ENCODE data around the gene RAI1.
"Not testable (repeated sequence)": the region's sequence is repeated elsewhere in the genome, so short reads cannot be mapped to it uniquely, and the experiment has no call there.

RAI1 gene

DNA sequence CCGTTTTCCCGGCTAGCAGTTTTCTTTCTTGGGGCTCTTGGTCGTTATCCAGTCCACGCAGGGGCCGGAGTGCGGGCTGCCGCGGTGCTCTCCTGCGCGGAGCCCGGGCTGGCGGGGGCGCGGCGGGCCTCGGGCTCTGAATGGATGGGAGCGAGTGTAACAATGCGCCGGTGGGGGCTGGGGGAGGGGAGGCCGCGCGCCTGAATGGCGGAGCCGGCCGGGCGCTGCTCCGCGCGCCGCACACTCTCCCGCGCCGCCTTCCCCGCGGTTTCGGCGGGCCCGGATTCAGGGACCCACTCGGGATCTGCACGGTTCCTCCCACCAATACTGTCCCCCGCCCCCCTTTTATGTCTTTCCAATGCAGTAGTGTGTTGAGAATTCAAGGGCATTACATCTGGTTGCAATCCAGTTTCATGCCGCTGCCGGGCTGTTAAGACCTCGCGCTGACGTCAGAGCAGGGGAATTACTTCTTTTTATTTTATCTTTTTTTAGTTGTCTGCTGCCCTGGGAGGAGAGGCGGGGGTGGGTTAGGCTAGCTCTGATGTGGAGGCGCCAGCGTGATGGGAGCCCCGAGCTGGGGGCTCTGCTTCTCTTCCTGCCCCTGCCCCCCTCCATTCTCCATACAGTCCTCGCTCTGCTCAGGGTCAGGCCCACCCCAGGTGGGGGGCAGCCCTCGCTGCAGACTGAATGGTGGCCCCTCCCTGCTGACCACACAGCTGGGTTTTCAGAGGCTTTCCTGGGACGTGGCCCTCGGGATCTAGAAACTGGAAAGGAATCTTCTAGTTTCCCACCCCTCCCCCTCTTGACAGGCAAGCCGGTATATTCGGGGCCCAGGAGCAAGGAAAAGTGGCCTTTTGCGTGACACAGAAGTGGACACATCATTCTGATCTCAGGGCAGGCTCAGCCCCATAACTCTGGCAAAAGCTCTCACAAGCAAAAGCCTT is 1.8 kb downstream of the RAI1 start:
- DNase-seq: peak; percentile 80

DNA sequence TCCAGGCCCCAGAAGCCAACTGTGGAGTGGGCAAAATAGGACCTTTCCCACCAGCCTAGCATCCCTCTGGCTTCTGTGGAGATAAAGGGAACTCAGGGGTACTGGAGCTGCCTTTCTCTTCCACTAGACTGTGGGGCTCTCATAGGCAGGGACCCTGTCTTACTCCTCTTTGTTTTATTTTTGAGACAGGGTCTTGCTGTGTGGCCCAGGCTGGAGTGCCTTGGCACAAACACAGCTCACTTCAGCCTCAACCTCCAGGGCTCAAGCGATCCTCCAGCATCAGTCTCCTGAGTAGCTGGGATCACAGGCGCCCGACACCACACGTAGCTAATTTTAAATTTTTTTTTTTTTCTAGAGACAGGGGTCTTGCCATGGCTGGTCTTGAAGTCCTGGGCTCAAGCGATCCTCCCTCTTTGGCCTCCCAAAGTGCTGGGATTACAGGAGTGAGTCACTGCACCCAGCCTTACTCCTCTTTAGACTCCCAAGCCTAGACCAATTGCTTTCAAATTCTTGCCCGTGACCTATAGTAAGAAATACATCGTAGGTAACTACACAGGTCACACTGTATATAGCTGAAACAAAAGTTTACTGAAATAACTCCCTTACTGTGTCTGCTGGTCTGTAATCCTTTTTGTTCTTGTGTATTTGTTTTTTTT is 2.6 kb downstream of the RAI1 start:
- no peak for DNase-seq

DNA sequence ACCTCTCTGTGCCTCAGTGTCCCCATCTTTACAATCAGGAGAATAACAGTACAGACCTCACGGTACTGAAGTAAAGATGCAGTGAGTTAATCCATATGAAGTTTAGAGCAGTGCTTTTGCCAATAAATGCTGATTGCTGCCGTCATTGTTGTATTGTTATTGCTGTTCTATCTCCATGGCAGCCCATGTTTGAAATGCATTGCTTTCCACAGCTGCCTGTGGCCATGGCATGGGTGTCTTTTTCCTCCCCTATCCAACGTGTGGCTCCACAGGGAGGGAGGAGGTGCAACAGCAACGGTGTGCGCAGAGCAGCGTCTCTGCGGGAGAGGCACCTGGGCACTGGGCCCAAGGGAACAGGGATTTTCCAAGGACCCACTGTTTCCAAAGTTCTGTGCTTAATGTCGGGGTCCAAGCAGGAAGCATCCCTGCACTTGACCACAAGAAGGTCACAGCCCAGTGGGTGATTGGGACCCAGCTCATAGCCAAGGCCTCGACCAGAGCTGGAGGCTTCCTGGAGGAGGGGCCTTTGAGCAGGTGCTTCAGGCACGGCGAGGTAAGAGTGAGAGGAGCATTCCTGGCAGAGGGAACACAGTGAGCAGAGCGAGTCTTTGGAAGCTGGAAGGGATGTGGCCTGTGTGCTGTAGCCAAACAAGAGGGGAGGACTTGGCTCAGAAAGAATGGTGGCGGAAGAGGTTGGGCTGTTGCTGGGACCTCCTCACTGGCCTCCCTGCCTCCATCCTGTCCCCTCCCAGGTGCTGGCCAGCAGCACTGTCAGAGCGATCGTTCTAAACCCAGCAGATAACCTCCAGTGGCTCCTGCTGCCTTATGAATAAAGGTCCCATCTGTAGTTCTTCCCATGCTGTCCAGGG is 3.9 kb downstream of the RAI1 start:
- DNase-seq: no peak

DNA sequence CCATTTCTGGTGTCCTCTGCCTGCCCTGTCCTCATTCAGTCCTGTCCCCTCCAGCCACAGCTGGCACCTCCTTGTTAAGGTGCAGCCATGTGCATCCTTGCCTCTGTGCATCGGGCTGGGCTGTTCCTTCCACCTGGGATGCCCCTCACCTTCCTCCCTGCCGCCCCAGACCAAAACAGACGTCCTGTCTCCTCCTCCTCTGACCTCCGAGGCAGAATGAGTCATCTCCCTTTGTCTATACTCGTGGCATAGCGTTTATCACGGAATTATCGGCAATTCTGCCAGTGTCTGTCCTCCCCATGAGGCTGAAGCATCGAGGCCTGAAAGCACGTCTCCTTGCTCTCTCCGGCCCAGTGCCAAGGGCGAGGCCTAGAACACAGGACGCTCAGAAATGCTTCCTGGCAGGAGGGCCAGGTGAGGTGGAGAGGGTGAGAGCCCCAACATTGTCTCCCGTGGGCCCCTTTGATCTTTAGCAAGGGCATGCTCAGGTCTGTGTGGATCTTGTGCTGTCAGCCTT is 4.6 kb downstream of the RAI1 start:
- DNase-seq: no peak

DNA sequence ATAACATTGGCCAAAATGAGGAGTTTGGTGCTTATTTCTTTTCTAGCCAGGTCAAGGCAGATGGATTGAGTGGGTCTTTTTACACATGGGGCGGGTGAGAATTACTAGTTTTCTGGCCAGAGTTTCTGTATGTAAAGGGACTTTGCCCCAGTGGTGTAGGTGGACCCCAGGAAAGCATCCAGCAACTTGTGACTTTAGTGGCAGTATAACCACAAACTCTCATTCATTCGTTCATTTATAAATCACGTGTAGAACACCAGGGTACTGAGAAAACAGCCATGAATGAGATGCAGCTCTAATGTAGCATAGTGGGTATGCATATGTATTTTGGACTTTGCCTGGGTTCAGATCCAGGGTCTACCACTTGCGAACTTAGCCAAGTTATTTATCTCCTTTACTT is 8.1 kb downstream of the RAI1 start:
- DNase-seq: no peak

DNA sequence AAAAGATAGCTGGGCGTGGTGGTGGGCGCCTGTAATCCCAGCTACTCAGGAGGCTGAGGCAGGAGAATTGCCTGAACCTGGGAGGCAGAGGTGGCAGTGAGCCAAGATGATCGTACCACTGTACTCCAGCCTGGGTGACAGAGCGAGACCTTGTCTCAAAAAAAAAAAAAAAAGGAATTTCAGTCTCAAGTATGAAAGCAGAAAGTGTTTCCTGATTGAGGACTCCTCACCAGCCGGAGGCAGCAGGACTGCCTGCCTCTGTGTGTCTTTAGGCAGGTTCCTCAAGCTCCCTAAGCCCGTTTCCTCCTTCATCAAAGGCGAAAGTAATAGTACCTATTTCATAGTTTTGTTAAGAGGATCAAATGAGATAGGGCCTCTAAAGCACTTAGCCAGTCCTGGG is 9.0 kb downstream of the RAI1 start:
- DNase-seq: not testable (repeated sequence)

DNA sequence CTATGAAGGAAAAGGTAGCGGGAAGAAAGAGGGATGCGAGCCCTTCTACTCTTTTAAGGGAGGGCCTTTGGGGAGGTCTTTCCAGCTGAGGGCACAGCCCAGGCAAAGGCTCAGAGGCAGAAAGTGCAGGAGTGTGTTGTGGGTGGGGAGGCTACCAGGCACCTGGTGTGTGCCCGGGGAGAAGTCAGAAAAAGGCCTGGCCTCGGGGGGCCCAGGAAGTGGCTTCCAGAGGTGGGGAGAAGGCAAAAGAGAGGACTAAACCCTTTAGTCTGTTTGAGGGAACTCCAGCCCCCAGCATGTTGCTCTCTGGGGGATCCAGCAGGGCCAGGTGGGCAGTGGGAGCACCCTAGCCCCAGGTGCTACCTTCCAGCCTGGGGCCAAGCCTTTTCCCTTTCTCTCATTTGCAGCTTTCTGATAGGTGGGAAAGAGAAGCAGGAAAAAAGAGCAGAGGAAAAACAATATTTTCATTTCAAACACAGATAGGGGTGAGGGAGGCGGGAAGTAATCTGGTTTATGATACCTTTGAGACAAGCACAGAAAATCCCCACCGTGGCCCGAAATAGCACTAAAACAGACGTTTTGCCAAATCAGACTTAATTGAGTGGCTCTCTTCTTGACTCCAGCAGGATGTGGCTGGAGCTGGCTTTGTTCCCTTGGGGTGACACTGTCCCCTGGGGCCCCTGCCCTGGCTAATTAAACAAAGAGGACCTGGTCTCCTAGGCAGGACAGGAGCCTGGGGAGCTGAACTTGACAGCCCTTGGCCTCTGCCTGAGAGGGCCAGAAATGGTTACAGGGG is 10.4 kb downstream of the RAI1 start:
- peak; percentile 69 for DNase-seq

DNA sequence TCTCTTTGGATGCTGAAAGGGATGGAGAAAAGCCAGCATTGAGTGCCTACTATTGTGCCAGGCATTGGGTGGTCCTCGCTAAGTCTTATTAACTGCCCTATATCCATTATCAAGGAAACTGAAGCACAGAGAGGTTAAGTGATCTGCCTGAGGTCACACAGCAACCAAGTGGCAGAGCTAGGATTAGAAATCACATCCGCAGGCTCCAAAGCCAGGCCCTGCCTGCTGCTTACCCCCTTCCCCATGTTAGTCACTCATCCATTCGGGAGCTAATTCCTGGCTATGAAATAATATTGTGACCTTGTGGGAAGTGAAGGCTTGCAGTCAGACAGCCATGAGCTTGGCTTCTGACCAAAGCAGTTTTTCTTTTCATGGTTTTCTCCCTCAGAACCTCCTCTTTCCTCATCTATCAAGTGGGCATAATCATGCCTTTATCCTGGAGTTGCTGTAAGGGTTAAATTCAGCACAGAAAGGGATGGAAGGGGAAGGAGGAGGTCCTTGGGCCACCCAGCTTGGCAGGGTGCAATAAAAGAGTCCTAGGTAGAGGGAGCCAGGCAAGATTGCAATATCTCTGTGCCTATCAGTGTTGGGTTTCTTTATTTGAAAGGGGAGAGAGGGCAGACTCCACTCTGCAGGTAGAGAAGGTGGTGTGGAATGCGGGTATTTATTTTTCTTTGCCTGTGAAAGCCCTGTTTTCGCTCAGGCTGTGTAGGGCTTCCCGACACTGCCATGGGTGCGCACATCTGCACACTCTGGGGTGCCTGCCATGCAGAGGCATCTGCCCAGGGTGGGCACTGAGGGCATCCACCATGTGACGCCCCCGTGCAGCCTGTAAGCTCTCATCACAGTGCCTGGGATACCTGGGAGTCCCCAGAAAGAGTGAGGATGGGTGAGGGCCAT is 11.3 kb downstream of the RAI1 start:
- no peak for DNase-seq

DNA sequence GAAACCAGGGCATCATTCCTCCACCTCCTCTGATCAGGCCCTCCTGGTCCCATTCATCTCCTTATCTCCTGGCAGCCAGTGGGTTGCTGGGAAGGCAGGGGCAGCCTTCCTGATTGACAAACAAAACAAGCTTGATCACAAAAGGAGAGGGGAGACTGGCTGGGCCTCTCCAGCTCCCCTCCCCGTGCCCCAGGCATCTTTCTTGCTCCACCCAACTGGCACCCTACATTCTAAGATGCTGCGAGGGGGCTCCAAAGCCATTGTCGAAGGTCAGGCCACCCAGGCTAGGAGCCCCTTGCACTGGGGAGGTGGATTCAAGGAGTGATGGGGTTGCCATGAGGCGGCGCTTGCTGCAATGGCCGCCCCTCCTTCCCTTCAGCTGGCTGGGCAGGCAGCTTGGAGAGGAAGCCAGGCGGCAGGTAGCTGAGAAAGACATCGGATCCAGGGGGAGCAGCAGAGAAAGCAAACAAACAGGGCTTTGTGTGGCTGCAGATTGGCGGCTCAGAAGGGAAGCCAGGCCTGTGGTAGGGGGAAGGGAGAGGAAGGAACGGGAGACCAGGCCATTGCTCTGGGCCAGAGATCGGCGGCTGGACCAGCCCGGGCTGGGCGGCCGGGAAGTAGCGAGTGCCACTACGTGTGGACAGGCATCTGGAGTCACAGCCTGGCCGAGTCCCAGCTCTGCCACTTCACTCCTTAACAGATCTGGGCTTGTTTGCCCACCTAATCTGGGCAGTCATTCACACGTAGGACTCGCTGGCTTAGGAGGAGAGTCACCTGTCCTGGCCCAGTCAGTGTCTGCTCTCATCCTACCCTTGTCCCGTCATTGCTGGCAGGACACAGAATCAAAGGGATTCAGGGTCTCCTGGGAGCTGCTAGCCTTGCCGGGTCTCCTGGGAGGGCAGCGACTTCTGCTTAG is 12.3 kb downstream of the RAI1 start:
- DNase-seq: no peak

DNA sequence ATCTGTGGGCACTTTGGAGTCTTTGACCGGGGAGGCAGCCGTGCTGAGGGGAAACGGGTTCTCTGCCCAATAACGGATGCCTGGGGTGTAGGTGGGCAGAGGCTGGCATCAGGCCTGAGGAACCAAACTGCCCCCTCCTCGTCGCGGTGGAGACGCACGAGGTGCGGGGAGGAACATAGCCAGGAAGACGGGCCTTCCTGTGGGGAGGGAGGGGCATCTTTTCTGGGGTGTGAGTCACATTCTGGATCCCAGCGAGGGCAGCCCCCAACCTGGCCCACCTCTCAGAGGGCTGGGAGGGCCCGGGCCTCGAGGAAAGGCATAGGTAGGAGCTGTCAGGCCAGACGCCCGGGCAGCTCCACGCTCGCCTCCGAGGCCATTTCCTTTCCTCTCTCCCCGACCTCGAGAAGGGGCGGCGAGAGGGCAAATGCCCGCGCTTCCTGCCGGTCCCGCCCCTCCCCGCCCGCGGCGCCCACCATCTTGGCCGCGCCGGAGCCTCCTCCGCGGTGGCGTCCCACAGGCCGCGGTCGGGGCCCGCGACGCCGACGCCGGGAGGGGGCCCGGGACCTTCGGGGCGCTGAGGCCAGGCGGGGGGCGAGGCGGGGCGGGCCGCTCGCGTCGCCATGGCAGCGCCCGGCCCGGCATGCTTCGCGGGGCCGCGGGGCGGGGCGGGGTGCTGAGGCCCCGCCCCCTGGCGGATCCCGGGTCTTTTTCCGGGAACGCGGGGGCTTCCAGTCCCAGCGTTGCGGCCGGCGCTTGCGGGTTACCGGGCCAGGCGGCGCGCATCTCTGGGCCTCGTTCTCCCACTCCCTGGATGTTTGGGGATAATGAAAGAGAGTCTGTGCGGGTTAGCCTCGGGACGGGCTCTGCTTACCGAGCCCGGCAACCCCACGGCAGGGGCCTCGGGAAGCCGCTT is 13.2 kb downstream of the RAI1 start:
- peak; percentile 78 for DNase-seq

DNA sequence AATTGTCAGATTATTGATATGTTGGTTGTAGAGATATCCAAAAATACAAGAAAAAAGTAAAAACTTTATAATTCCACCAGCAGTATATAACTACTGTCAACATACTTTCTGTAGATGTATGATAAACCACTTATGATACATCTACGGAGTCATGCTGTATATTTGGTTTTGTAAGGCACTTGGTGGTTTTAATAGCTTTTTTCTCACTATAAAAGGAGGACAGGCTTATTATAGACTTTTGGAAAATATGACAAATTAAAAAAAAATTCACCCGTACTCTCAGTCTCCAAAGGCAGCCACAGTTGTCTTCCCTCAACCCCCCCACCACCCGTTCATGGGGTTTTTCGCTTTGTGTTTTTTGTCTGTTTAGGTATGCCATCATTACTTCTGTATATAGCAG is 14.8 kb downstream of the RAI1 start:
- no peak for DNase-seq

DNA sequence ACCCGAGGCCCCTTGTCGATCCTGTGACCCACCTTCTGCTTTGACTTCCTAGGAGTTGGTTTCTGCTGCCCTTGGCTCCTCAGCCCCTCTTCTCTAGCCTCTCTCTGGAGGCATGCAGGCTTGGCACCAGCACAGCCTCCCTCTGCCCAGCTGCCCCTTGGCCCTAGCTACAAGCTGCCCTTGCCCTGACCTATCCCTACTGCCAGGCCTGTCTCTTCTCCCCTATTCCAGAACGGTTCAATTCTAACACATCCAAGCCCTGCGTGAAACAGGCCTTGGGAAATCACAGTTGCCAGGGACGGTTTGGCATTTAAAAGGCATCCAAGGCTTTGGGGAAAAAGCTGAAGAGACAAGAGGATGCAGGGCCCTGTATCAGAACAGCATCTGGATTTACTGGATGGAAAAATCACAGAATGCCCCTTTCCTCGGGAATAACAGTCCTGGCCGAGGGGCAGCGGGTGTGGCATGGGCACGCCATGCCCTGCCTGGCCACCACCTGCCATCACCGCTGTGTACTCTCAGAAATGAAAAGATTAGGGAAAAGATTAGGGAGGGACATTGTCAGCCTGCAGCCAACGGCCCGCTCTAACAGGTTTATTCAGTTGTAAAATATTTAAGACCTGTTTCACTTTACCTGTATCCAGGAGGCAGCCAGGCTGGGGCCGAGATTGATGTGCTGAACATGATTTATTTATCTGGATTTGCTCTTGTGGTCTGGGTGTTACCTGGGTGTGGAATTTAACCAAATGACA is 15.8 kb downstream of the RAI1 start:
- no peak for DNase-seq

DNA sequence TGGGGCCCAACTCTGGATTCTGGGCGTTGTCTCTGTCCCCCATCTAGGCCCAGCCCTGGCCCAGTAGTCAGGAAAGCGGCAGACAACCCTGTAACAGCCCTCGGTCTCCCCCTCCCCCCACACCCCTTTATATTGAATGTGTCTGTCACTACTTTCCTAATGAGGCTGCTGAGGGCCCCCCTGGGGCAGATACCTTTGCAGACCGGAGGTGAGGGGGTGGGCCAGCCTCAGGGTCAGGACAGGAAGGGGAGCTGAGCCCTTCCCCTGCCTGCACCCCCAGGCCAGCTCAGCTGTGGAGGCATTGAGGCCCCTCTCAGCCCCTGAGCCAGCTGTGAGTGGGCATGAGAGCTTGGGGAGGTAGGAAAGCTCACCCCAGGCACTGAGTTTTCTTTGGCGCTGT is 17.1 kb downstream of the RAI1 start:
- DNase-seq: no peak

DNA sequence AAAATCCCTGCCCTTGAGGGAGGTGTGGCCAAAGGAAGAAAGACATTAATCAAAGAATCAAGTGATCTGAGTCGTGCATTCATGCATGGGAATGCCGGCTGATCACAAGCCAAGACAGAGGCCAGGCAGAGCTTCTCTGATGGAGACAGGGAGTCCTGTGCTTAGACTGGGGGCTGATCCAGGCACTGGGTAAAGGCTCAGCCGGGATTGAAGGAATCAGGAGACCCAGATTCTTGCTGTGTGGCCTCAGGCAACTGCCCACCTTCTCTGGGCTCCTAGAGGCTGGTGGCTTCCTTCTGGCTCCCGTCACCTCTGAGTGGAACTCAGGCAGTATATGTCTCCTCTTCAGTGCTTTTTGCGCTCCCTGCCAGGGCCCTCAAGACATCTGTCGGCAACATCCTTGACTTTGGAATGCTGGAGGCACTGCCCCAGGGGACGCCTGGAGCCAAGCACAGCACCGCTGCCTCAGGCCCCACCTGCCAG is 17.7 kb downstream of the RAI1 start:
- DNase-seq: no peak

DNA sequence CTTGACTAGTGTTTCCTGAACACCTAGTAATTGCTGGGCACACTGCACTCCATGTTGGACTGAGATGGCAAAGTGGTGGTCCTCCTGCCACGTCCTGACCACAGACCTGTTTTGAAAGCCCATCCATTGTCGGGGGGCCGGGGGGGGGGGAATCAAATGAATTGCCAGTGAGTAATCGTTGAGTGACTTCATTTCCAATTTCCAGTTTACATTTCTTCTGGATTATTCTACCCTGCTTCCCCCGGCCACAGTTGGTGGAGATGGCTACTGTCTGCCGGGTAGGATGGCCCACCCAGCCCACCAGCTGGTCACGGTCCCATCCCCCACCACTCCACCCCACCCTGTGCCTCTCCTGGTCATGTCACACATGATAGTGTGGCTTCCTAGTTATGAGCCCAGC is 18.2 kb downstream of the RAI1 start:
- no peak for DNase-seq

DNA sequence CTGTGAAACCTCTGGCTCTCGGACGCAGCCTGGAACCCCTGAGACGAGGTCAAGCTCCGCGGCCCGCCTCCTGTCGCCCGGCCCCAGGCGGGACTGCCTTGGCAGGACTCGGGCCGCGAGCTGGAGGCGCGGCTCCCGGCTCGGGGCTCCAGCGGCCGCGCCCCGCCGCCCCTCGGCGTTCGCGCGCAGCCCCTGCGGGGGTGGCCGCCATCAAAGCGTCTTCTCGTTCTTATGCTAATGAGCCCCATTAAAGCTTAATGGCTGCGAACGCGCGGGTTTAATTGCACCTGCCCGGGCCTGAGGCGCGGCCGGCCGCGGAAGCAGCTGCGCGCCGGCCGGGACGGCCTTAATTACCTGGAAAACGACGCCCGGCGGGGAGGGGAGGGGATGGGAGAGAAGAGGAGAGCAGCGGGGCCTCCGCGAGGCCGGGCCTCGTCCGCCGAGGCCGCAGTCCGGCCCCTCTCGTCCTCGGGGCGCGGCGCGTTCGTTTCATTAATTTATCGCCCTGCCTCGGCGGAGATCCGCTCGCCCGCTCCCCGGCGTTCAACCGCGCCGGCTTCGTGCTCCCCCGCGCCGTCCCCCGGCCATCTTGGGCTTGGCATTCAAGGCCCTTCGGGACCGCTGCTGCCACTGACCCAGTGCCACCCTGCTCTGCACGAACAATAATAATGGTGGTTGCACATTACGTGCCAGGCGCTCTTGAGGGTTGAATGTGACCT is 19.2 kb downstream of the RAI1 start:
- no peak for DNase-seq

DNA sequence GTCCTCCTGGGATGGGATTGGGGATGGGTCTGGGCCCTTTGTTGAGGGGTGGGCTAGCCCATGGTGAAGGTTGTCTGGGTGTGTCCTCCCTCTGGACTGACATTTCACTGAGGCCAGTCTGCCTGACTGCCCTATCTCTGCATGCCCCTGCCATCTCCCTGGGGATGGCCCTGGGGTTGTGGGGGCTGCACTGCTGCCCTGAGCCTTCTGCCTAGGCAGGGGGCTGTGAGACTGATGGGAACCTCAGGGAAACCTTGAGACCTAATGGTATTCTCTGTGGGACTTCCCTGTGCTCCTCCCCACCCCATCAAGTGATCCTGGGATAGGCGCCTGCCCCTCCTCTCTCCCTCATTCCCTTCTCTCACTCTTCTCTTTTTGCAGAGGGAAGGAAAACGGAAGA is 19.9 kb downstream of the RAI1 start:
- no peak for DNase-seq

Measured in RPMI8226 (cell line).